Neural cell (in vitro differentiated cells): ENCODE measurements around the gene LDB3. TPM values are rescaled to one million over a fixed set of nuclear protein-coding genes. Genes with fewer than 3 reads are reported as not detected.

Source experiments
- H2AFZ ChIP-seq: fragments of 200-600, 300-800 bp; sonication (generic), shearing (Covaris generic); 2 replicates; pipeline ENCODE4 v1.6.0; 2014; ENCODE audit warnings: low read depth, mild to moderate bottlenecking, antibody characterized with exemption, low read length, moderate library complexity
- H3F3A ChIP-seq: fragments of 200-600 bp; shearing (Covaris generic); 2 replicates; pipeline ENCODE4 v1.6.1; 2016; ENCODE audit warnings: mild to moderate bottlenecking, moderate library complexity, mixed read lengths, antibody characterized with exemption, low read length; ENCODE audit not compliant: insufficient read depth, poor library complexity, severe bottlenecking
- H3K27ac ChIP-seq: fragments of 200-600, 300-800 bp; sonication (generic), shearing (Covaris generic); 2 replicates; pipeline ENCODE4 v1.5.1; 2014; ENCODE audit warnings: mild to moderate bottlenecking, low read length, moderate library complexity
- H3K27me3 ChIP-seq: fragments of 300-800, 200-600 bp; sonication (generic), shearing (Covaris generic); 2 replicates; pipeline ENCODE4 v1.6.0; 2014; ENCODE audit warnings: mild to moderate bottlenecking, low read depth, low read length, moderate library complexity; ENCODE audit not compliant: insufficient read depth
- H3K36me3 ChIP-seq: fragments of 300-800, 200-600 bp; sonication (generic), shearing (Covaris generic); 2 replicates; pipeline ENCODE4 v1.5.1; 2014; ENCODE audit warnings: mild to moderate bottlenecking, antibody characterized with exemption, low read length, moderate library complexity; ENCODE audit not compliant: insufficient read depth
- H3K4me2 ChIP-seq: fragments of 300-800, 200-600 bp; sonication (generic), shearing (Covaris generic); 2 replicates; pipeline ENCODE4 v1.6.0; 2014; ENCODE audit warnings: mild to moderate bottlenecking, low read length
- H3K4me3 ChIP-seq: fragments of 300-800, 200-600 bp; sonication (generic), shearing (Covaris generic); 2 replicates; pipeline ENCODE4 v1.5.1; 2014; ENCODE audit warnings: mild to moderate bottlenecking, low read length, moderate library complexity
- H3K79me2 ChIP-seq: fragments of 200-600 bp; shearing (Covaris generic); replicated peaks from 2 replicates; pipeline ENCODE4 v1.6.0; 2014; ENCODE audit warnings: mild to moderate bottlenecking, low read length, moderate library complexity; ENCODE audit not compliant: insufficient read depth
- H3K9ac ChIP-seq: fragments of 300-800, 200-600 bp; sonication (generic), shearing (Covaris generic); 2 replicates; pipeline ENCODE4 v1.6.1; 2016; ENCODE audit warnings: mild to moderate bottlenecking, low read length, mixed read lengths
- H3K9me2 ChIP-seq: fragments of 200-600 bp; shearing (Covaris generic); 2 replicates; pipeline ENCODE4 v1.6.1; 2016; ENCODE audit warnings: mild to moderate bottlenecking, low read length, mixed read lengths; ENCODE audit not compliant: insufficient read depth
- H3K9me3 ChIP-seq: fragments of 200-600, 300-800 bp; sonication (generic), shearing (Covaris generic); 2 replicates; pipeline ENCODE4 v1.6.1; 2016; ENCODE audit warnings: mild to moderate bottlenecking, mixed run types, low read length, moderate library complexity, mixed read lengths
- H4K20me1 ChIP-seq: fragments of 200-600 bp; shearing (Covaris generic); 2 replicates; pipeline ENCODE4 v1.6.1; 2016; ENCODE audit warnings: mild to moderate bottlenecking, mixed run types; ENCODE audit not compliant: insufficient read depth
- EP300 ChIP-seq: fragments of 450-650 bp; conservative IDR thresholded peaks from 2 replicates; pipeline ENCODE4 v1.6.1; 2014; ENCODE audit warnings: antibody characterized with exemption, mild to moderate bottlenecking, moderate library complexity; ENCODE audit not compliant: poor library complexity, severe bottlenecking
- EZH2 ChIP-seq: fragments of 200-600, 300-800 bp; shearing (Covaris generic), sonication (generic); IDR thresholded peaks from 2 replicates; pipeline ENCODE4 v1.6.1; 2014; ENCODE audit warnings: antibody characterized with exemption, low read length, borderline replicate concordance, mild to moderate bottlenecking; ENCODE audit not compliant: insufficient read depth, poor library complexity, severe bottlenecking
- MXI1 ChIP-seq: fragments of 450-650 bp; conservative IDR thresholded peaks from 2 replicates; pipeline ENCODE4 v1.6.1; 2014; ENCODE audit warnings: antibody characterized with exemption, mild to moderate bottlenecking; ENCODE audit not compliant: poor library complexity, severe bottlenecking
- POLR2AphosphoS5 ChIP-seq: IDR thresholded peaks from 2 replicates; pipeline ENCODE4 v1.6.1; 2012
- RAD21 ChIP-seq: fragments of 450-650 bp; conservative IDR thresholded peaks from 2 replicates; pipeline ENCODE4 v1.6.1; 2014; ENCODE audit warnings: antibody characterized with exemption, mild to moderate bottlenecking, moderate library complexity
- SMC3 ChIP-seq: fragments of 450-650 bp; conservative IDR thresholded peaks from 2 replicates; pipeline ENCODE4 v1.6.1; 2014; ENCODE audit warnings: antibody characterized with exemption, mild to moderate bottlenecking, moderate library complexity; ENCODE audit not compliant: poor library complexity
- TAF1 ChIP-seq: IDR thresholded peaks from 2 replicates; pipeline ENCODE4 v1.6.1; 2012; ENCODE audit warnings: low read depth
- polyA plus RNA-seq: library from polyadenylated mRNA; depleted of rRNA; stranded (reverse); fragments of >200 nt; gene quantifications from 2 replicates; pipeline ENCODE4 v1.2.3, GENCODE V29; 2014
- TF ChIP-seq, protein P1 (sequence below): IDR thresholded peaks from 2 replicates; pipeline ENCODE4 v1.6.1; 2012; ENCODE audit warnings: borderline replicate concordance
- TF ChIP-seq, protein P2 (sequence below): fragments of 450-650 bp; IDR thresholded peaks from 2 replicates; pipeline ENCODE4 v1.5.1; 2014; ENCODE audit warnings: antibody characterized with exemption, mild to moderate bottlenecking, moderate library complexity; ENCODE audit not compliant: poor library complexity, severe bottlenecking

LDB3 gene
- polyA plus RNA-seq, 1 donor from 2014 or later = 0.12 TPM

GRCh38 chr10:86642499-86642898 is 25.8 kb upstream of the LDB3 start:
- H3K4me3 ChIP-seq = no peak overlapping the region
- no peaks in the 10 kb centered on the region for H3K27me3 ChIP-seq
- no peaks in the 10 kb centered on the region for H3K36me3 ChIP-seq
- H3K79me2 ChIP-seq = no peaks in the 10 kb centered on the region
- no peak overlapping the region for H2AFZ ChIP-seq
- TF ChIP-seq MXI1 (no peak), EZH2 (no peak), RAD21 (no peak), SMC3 (no peak), EP300 (no peak), TAF1 (no peak), POLR2AphosphoS5 (no peak)
- TF ChIP-seq, protein P1, sequence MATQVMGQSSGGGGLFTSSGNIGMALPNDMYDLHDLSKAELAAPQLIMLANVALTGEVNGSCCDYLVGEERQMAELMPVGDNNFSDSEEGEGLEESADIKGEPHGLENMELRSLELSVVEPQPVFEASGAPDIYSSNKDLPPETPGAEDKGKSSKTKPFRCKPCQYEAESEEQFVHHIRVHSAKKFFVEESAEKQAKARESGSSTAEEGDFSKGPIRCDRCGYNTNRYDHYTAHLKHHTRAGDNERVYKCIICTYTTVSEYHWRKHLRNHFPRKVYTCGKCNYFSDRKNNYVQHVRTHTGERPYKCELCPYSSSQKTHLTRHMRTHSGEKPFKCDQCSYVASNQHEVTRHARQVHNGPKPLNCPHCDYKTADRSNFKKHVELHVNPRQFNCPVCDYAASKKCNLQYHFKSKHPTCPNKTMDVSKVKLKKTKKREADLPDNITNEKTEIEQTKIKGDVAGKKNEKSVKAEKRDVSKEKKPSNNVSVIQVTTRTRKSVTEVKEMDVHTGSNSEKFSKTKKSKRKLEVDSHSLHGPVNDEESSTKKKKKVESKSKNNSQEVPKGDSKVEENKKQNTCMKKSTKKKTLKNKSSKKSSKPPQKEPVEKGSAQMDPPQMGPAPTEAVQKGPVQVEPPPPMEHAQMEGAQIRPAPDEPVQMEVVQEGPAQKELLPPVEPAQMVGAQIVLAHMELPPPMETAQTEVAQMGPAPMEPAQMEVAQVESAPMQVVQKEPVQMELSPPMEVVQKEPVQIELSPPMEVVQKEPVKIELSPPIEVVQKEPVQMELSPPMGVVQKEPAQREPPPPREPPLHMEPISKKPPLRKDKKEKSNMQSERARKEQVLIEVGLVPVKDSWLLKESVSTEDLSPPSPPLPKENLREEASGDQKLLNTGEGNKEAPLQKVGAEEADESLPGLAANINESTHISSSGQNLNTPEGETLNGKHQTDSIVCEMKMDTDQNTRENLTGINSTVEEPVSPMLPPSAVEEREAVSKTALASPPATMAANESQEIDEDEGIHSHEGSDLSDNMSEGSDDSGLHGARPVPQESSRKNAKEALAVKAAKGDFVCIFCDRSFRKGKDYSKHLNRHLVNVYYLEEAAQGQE = no peak
- TF ChIP-seq, protein P2, sequence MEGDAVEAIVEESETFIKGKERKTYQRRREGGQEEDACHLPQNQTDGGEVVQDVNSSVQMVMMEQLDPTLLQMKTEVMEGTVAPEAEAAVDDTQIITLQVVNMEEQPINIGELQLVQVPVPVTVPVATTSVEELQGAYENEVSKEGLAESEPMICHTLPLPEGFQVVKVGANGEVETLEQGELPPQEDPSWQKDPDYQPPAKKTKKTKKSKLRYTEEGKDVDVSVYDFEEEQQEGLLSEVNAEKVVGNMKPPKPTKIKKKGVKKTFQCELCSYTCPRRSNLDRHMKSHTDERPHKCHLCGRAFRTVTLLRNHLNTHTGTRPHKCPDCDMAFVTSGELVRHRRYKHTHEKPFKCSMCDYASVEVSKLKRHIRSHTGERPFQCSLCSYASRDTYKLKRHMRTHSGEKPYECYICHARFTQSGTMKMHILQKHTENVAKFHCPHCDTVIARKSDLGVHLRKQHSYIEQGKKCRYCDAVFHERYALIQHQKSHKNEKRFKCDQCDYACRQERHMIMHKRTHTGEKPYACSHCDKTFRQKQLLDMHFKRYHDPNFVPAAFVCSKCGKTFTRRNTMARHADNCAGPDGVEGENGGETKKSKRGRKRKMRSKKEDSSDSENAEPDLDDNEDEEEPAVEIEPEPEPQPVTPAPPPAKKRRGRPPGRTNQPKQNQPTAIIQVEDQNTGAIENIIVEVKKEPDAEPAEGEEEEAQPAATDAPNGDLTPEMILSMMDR = no peak
- H3K9me3 ChIP-seq = no peaks in the 10 kb centered on the region
- H4K20me1 ChIP-seq = no peaks in the 10 kb centered on the region
- H3K4me2 ChIP-seq = no peak overlapping the region
- no peaks in the 10 kb centered on the region for H3F3A ChIP-seq
- no peaks in the 10 kb centered on the region for H3K9me2 ChIP-seq
- H3K27ac ChIP-seq = no peak overlapping the region
- H3K9ac ChIP-seq = no peak overlapping the region

- Histone ChIP-seq H3K4me2 (no peak overlapping the region), H3K9me2 (no peaks in the 10 kb centered on the region), H3K27ac (no peak overlapping the region), H3K79me2 (no peaks in the 10 kb centered on the region), H3K9me3 (no peaks in the 10 kb centered on the region), H3K27me3 (no peaks in the 10 kb centered on the region), H2AFZ (no peak overlapping the region), H3F3A (no peaks in the 10 kb centered on the region), H4K20me1 (no peaks in the 10 kb centered on the region), H3K9ac (no peak overlapping the region), H3K4me3 (no peak overlapping the region), H3K36me3 (no peaks in the 10 kb centered on the region)
- TF ChIP-seq POLR2AphosphoS5 = no peak
- TF ChIP-seq SMC3 = no peak
- no peak for TF ChIP-seq RAD21
- TF ChIP-seq EP300 = no peak
- no peak for TF ChIP-seq MXI1
- TF ChIP-seq, protein P2 = no peak
- TF ChIP-seq TAF1 = no peak
- TF ChIP-seq EZH2 = no peak
Measured at GRCh38 chr10:86644152-86644793, 24.0 kb upstream of the LDB3 start.
